Measurements from ENCODE around the gene DOCK4. TPM values are rescaled to one million over a fixed set of nuclear protein-coding genes. Genes with fewer than 3 reads are reported as not detected.

Gene DOCK4
- total RNA-seq, 4 donors from 2014 or later, result 8.2 to 9.0 (median 8.6) TPM

- WGBS, 2 donors, result 87 to 91% methylated on average over 2 of the region's 2 CpGs
- no peak for TF ChIP-seq POLR2A (IDR thresholded peaks at IDR 0.05)
- no peak for TF ChIP-seq CTCF (IDR thresholded peaks at IDR 0.05)
- no peak overlapping the region for H3K4me3 ChIP-seq (ENCODE audit: low read depth, poor library complexity, severe bottlenecking)
- intact Hi-C loops (cut with DNase I; ENCODE audit: low total_unique reads), result no loop called here
- DNase-seq (ENCODE audit: low spot score in 2 of 2), result no peak
These were observed 527.2 kb downstream of the DOCK4 start for GRCh38 chr7:111678986-111679385.

GRCh38 chr7:111678281-111678680 lies 527.9 kb downstream of the DOCK4 start:
- no peak for DNase-seq (ENCODE audit: low spot score in 2 of 2)
- no peak for TF ChIP-seq POLR2A (IDR thresholded peaks at IDR 0.05)
- no peak for TF ChIP-seq CTCF (IDR thresholded peaks at IDR 0.05)
- intact Hi-C loops (cut with DNase I; ENCODE audit: low total_unique reads), result no loop called here
- WGBS, 2 donors, result 42 to 52% methylated on average over 3 of the region's 3 CpGs
- H3K4me3 ChIP-seq (ENCODE audit: low read depth, poor library complexity, severe bottlenecking), result no peak overlapping the region

DNA sequence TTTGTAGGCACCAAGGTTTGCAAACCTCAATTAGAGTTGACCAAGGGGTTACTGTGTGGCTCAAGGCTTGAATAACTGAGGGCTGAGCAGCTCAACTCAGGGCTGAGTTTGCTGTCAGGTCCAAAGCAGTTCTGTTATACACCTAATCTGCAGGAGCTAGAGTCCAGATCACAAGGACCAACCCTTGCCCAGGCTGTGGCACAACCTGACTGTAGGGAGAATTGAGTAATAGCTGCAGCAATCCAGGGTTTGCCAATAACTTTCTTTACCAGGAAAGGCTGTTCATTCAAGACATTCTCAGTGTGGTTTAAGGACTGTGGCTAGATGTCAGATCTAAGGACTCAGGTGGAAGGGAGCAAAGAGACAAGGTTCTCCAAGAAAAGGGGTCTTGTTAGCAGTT lies 528.4 kb downstream of the DOCK4 start:
- no peak overlapping the region for H3K4me3 ChIP-seq (ENCODE audit: low read depth, poor library complexity, severe bottlenecking)
- intact Hi-C loops (cut with DNase I; ENCODE audit: low total_unique reads), result no loop called here
- no peak for DNase-seq (ENCODE audit: low spot score in 2 of 2)
- TF ChIP-seq CTCF (IDR thresholded peaks at IDR 0.05) (no peak), POLR2A (IDR thresholded peaks at IDR 0.05) (no peak)

GRCh38 chr7:111676811-111677210 lies 529.4 kb downstream of the DOCK4 start:
- H3K4me3 ChIP-seq (ENCODE audit: low read depth, poor library complexity, severe bottlenecking), result no peak overlapping the region
- intact Hi-C loops (cut with DNase I; ENCODE audit: low total_unique reads), result no loop called here
- WGBS, 2 donors, result 20 to 57% methylated on average over 2 of the region's 2 CpGs
- TF ChIP-seq POLR2A (IDR thresholded peaks at IDR 0.05) (no peak), CTCF (IDR thresholded peaks at IDR 0.05) (no peak)
- DNase-seq (ENCODE audit: low spot score in 2 of 2), result no peak

Other genes starting within 250 kb of the DOCK4 start
- gene ZNF277, start 296 bp upstream of the DOCK4 start, total RNA-seq, result 10 to 100 TPM; 19.2 to 45.6 (median 32.8) TPM
- gene IFRD1, start 244.1 kb upstream of the DOCK4 start, total RNA-seq, result 10 to 100 TPM; 29.6 to 37.3 (median 32.1) TPM